ENCODE data around the gene ARID1B. TPM values are rescaled to one million over a fixed set of nuclear protein-coding genes. Genes with fewer than 3 reads are reported as not detected.

ARID1B gene
- total RNA-seq, 1 experiment from 2014 or later: 91.7 TPM

DNA sequence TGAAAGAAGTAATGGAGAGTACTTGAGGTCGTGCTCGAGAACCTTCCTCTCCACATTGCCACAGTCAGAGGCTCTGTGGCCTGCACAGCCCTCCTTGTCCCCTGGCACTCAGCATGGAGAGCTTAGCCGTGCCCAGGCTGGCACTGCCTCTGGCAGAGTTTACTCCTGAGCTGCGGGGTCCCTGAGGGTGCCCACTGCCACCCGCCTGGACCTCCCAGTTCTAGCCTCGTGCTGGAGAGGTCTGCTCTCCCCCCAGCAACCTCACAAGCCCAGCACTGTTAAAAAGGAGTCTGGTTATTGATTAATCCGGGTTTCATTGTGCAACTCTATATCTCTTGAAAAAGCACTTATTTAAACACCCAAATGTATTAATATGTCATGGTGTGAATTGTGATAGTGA, 319.3 kb downstream of the ARID1B start:
- TF ChIP-seq, protein P1, sequence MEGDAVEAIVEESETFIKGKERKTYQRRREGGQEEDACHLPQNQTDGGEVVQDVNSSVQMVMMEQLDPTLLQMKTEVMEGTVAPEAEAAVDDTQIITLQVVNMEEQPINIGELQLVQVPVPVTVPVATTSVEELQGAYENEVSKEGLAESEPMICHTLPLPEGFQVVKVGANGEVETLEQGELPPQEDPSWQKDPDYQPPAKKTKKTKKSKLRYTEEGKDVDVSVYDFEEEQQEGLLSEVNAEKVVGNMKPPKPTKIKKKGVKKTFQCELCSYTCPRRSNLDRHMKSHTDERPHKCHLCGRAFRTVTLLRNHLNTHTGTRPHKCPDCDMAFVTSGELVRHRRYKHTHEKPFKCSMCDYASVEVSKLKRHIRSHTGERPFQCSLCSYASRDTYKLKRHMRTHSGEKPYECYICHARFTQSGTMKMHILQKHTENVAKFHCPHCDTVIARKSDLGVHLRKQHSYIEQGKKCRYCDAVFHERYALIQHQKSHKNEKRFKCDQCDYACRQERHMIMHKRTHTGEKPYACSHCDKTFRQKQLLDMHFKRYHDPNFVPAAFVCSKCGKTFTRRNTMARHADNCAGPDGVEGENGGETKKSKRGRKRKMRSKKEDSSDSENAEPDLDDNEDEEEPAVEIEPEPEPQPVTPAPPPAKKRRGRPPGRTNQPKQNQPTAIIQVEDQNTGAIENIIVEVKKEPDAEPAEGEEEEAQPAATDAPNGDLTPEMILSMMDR (IDR thresholded peaks at IDR 0.05): no peak
- no peak for TF ChIP-seq POLR2AphosphoS5 (IDR thresholded peaks at IDR 0.05; ENCODE audit: low read depth, low read length)
- no peak for TF ChIP-seq TCF7L2 (IDR thresholded peaks at IDR 0.05; ENCODE audit: low read depth, low read length)
- TF ChIP-seq, protein P2, sequence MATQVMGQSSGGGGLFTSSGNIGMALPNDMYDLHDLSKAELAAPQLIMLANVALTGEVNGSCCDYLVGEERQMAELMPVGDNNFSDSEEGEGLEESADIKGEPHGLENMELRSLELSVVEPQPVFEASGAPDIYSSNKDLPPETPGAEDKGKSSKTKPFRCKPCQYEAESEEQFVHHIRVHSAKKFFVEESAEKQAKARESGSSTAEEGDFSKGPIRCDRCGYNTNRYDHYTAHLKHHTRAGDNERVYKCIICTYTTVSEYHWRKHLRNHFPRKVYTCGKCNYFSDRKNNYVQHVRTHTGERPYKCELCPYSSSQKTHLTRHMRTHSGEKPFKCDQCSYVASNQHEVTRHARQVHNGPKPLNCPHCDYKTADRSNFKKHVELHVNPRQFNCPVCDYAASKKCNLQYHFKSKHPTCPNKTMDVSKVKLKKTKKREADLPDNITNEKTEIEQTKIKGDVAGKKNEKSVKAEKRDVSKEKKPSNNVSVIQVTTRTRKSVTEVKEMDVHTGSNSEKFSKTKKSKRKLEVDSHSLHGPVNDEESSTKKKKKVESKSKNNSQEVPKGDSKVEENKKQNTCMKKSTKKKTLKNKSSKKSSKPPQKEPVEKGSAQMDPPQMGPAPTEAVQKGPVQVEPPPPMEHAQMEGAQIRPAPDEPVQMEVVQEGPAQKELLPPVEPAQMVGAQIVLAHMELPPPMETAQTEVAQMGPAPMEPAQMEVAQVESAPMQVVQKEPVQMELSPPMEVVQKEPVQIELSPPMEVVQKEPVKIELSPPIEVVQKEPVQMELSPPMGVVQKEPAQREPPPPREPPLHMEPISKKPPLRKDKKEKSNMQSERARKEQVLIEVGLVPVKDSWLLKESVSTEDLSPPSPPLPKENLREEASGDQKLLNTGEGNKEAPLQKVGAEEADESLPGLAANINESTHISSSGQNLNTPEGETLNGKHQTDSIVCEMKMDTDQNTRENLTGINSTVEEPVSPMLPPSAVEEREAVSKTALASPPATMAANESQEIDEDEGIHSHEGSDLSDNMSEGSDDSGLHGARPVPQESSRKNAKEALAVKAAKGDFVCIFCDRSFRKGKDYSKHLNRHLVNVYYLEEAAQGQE (IDR thresholded peaks at IDR 0.05; ENCODE audit: insufficient read depth in 1 of 2, low read depth in 2 of 2, low read length in 1 of 2): no peak
- no peak for TF ChIP-seq SIN3A (IDR thresholded peaks at IDR 0.05; ENCODE audit: borderline replicate concordance, insufficient read depth, low read depth, low read length)
- Histone ChIP-seq H3K27ac (ENCODE audit: low read length) (no peak overlapping the region), H3K36me3 (ENCODE audit: control insufficient read depth, insufficient read depth, low read length) (no peaks in the 10 kb centered on the region), H3K27me3 (ENCODE audit: control insufficient read depth, insufficient read depth, low read length) (no peaks in the 10 kb centered on the region), H3K4me3 (ENCODE audit: low read depth in 2 of 2, low read length in 2 of 2) (no peak overlapping the region), H3K9me3 (ENCODE audit: control insufficient read depth, insufficient read depth, low read depth, low read length) (no peaks in the 10 kb centered on the region), H3K4me1 (ENCODE audit: control insufficient read depth, insufficient read depth, low read length) (no peaks in the 10 kb centered on the region)
- no TSS peak for BruUV-seq (replicated peaks)
- no peak for DNase-seq (ENCODE audit: low read depth, low spot score)
- intact Hi-C loops (cut with micrococcal nuclease; ENCODE audit: unreplicated experiment): no loop called here
- no peak for ATAC-seq
- POLR2A ChIA-PET: no interaction called here
- CTCF ChIA-PET: no interaction called here
- in situ Hi-C loops (cut with HindIII; ENCODE audit: low pct_unique_long_range_greater_than_20kb, low sequenced_read_pairs): no loop called here

DNA sequence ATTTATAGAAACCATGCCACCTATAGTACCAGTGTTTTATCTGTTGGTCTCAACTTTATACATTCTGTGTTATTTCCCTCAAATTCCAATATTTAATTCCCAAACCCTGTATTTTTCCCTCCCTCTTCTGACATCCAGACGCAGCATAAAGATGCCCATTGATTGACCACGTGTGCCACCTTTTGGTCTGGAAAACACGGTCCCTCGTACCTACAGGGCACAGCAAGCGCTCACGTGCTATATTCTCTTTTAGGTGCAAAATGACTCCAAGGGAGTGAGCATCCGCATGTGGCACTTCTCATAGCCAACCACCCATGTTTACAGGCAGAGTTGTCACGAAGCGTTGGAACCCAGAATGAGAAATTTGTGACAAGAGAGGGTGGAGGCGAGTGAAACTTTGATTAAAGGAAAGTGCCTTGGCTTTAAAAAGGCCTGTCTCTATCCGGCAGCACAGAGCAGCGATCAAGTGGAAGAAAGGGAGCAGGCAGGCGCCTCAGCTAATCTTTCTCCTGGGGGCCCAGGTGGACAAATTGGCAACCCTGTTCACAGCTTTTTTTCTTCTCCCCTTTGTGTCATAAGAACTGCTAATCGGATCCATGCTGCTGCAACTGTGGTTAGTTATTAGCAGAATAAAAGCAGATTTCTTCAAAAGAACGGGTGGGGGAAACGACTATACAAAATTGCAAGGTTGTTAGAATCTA, 320.2 kb downstream of the ARID1B start:
- ChIA-PET POLR2A (no interaction called here), CTCF (no interaction called here)
- TF ChIP-seq SIN3A (IDR thresholded peaks at IDR 0.05; ENCODE audit: borderline replicate concordance, insufficient read depth, low read depth, low read length) (no peak), POLR2AphosphoS5 (IDR thresholded peaks at IDR 0.05; ENCODE audit: low read depth, low read length) (no peak), TCF7L2 (IDR thresholded peaks at IDR 0.05; ENCODE audit: low read depth, low read length) (no peak)
- TF ChIP-seq, protein P2 (IDR thresholded peaks at IDR 0.05; ENCODE audit: insufficient read depth in 1 of 2, low read depth in 2 of 2, low read length in 1 of 2): no peak
- TF ChIP-seq, protein P1 (IDR thresholded peaks at IDR 0.05): no peak
- DNase-seq (ENCODE audit: low read depth, low spot score) (no peak), ATAC-seq (no peak)
- Histone ChIP-seq H3K27me3 (ENCODE audit: control insufficient read depth, insufficient read depth, low read length) (no peaks in the 10 kb centered on the region), H3K36me3 (ENCODE audit: control insufficient read depth, insufficient read depth, low read length) (no peaks in the 10 kb centered on the region), H3K27ac (ENCODE audit: low read length) (no peak overlapping the region), H3K4me3 (ENCODE audit: low read depth in 2 of 2, low read length in 2 of 2) (no peak overlapping the region), H3K9me3 (ENCODE audit: control insufficient read depth, insufficient read depth, low read depth, low read length) (no peaks in the 10 kb centered on the region), H3K4me1 (ENCODE audit: control insufficient read depth, insufficient read depth, low read length) (no peaks in the 10 kb centered on the region)
- intact Hi-C loops (cut with micrococcal nuclease; ENCODE audit: unreplicated experiment) (no loop called here), in situ Hi-C loops (cut with HindIII; ENCODE audit: low pct_unique_long_range_greater_than_20kb, low sequenced_read_pairs) (no loop called here)
- no TSS peak for BruUV-seq (replicated peaks)
